Measurements from ENCODE around the gene BHLHE40.

Gene BHLHE40

DNA sequence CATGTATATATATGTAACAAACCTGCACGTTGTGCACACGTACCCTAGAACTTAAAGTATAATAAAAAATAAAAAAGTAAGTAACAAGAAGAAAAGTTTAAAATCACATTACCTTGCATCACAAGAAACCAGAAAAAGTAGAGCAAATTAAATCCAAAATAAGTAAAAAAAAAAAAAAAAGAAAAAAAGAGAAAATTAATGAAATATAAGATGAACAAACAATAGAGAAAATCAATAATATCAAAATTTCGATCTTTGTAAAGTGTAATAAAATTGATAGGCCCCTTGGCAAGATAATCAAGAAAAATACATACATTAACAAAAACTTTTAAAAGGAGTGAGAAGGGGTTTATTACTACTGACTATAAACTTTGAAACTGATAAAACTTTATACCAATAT, 7.4 kb upstream of the BHLHE40 start:
- no peak overlapping the region for H3K4me3 ChIP-seq (ENCODE audit: low read depth, low read length)
- CTCF ChIA-PET: interaction anchor here (17.4 kb wide), 1 partner anchor 257 kb away, joined by 411 read pairs; no protein-coding TSS in a partner anchor
- no peak for DNase-seq (ENCODE audit: low read depth, low spot score)
- POLR2A ChIA-PET: no interaction called here
- TF ChIP-seq, protein P1, sequence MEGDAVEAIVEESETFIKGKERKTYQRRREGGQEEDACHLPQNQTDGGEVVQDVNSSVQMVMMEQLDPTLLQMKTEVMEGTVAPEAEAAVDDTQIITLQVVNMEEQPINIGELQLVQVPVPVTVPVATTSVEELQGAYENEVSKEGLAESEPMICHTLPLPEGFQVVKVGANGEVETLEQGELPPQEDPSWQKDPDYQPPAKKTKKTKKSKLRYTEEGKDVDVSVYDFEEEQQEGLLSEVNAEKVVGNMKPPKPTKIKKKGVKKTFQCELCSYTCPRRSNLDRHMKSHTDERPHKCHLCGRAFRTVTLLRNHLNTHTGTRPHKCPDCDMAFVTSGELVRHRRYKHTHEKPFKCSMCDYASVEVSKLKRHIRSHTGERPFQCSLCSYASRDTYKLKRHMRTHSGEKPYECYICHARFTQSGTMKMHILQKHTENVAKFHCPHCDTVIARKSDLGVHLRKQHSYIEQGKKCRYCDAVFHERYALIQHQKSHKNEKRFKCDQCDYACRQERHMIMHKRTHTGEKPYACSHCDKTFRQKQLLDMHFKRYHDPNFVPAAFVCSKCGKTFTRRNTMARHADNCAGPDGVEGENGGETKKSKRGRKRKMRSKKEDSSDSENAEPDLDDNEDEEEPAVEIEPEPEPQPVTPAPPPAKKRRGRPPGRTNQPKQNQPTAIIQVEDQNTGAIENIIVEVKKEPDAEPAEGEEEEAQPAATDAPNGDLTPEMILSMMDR (IDR thresholded peaks at IDR 0.05; ENCODE audit: insufficient read depth, low read length, missing control alignments): no peak

DNA sequence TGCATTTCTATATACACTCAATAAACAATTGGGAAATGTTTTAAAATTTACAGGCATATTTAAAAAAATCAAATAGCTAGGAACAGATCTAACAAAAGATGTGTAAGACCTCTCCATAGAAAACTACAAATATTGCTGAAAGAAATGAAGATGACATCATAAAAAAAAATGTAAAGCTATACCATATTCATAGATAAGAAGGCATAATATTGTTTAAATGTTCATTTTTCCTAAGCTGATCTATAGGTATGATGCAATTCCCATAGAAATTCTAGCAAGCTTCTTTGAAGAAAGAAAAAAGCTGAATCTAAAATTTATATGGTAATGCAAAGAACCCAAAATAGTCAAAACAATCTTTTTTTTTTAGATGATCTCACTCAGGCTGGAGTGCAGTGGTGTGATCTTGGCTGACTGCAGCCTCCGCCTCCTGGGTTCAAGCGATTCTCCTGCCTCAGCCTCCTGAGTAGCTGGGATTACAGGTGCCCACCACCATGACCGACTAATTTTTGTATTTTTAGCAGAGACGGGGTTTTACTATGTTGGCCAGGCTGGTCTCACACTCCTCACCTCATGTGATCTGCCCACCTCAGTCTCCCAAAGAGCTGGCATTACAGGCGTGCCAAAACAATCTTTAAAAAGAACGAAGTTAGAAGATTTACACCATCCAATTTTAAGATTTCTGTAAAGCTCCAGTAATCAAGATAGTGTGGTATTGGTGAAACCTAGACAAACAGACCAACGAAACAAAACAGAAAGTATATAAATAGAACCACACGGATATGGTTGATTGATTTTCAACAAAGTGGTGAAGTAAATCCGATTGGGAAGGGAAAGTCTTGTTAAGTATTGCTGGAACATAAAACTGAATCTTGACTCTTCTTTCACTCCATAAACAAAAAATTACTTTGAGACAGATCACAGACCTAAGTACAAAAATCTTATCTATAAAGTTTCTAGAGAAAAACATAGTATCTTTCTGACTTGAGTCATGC, 6.3 kb upstream of the BHLHE40 start:
- TF ChIP-seq, protein P1 (IDR thresholded peaks at IDR 0.05; ENCODE audit: insufficient read depth, low read length, missing control alignments): no peak
- no peak for DNase-seq (ENCODE audit: low read depth, low spot score)
- H3K4me3 ChIP-seq (ENCODE audit: low read depth, low read length): no peak overlapping the region
- CTCF ChIA-PET: interaction anchor here (0.7 to 17.4 kb wide), 4 partner anchors 9 to 258 kb away, joined by 3 to 411 read pairs (median 3); no protein-coding TSS in a partner anchor
- POLR2A ChIA-PET: no interaction called here

DNA sequence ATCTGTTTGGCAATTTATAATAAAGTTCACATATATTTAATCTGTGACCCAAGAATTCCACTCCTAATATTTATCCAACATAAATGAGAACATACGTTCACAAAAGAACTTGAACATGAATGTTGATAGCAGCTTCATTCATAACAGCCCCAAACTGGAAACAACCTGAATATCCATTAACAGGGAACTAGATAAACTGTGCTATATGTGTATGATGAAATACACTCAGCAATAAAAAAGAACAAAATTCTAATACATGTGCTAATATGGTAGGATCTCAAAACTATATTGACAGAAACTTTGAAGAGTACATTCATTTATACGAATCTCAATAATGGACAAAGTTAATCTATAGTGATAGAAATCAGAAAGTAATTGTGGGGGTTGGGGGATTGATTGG, 5.1 kb upstream of the BHLHE40 start:
- H3K4me3 ChIP-seq (ENCODE audit: low read depth, low read length): no peak overlapping the region
- ChIA-PET POLR2A (no interaction called here), CTCF (interaction anchor here (0.9 to 17.4 kb wide), 3 partner anchors 36 to 259 kb away, joined by 3 to 411 read pairs (median 3); no protein-coding TSS in a partner anchor)
- DNase-seq (ENCODE audit: low read depth, low spot score): no peak
- TF ChIP-seq, protein P1 (IDR thresholded peaks at IDR 0.05; ENCODE audit: insufficient read depth, low read length, missing control alignments): no peak

DNA sequence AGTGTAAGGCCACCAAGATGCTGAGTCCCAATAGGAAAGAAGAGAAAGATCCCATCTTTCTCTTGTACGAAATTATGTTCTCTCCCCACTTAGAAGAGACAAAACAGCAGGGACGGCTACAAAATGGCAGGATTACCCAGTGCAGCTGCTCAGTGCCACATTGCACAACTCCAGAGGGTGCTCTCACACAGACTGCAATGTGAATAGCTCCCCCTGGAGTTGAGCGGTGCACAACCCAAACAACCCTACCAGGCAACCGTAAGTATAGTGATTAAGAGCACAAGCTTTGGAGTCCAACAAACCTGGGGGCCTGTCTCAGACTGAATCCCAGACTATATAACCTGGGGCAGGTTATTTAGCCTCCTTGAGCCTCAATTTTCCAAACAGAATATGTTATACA, 3.1 kb upstream of the BHLHE40 start:
- DNase-seq (ENCODE audit: low read depth, low spot score): no peak
- ChIA-PET CTCF (interaction anchor here (0.9 to 17.4 kb wide), 17 partner anchors 13 to 318 kb away, joined by 3 to 411 read pairs (median 5); no protein-coding TSS in a partner anchor), POLR2A (interaction anchor here (0.6 to 1.8 kb wide), 2 partner anchors 262 to 265 kb away, joined by 3 to 5 read pairs; no protein-coding TSS in a partner anchor)
- no peak overlapping the region for H3K4me3 ChIP-seq (ENCODE audit: low read depth, low read length)
- TF ChIP-seq, protein P1 (IDR thresholded peaks at IDR 0.05; ENCODE audit: insufficient read depth, low read length, missing control alignments): peak; percentile 47

DNA sequence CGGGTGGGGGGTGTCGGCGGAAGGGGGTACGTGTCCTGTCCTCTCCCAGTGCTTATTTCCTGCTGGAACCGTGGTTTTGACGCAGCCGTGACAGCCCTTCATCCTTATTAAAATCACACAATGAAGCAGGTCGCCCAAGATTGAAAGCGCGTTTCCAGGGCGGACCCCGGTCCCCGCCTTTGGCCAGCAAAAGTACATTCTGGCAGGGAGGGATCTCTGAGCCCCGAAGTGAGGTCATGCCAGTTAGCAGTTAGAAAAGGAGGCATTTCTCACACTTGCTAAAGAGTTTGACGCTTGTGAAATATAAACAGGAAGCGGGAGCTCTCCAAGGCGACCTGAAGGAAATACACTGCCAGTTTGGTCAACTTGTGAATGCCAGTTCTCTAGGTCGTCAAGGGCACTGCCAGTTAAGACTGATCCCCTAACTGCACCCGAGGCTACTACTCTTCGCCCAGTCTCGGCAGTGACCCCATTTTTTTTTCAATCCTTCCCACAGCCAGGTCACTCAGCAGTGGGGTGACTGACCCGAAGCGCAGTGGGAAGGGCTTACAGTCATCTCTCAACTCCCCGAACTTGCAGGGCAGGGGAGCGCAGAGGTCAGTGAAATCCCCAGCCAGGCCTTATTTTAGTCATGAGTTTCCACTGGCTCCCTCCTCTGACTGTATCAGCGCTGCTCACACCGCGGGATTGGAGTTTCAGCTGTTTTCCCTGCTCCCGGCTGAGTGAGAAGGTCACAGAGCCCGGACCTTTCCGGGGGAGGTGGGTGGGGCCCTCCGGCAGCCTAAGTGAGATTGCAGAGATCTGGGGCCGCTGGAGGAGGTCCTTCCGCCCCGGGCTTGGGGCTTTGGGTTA, 2.0 kb upstream of the BHLHE40 start:
- TF ChIP-seq, protein P1 (IDR thresholded peaks at IDR 0.05; ENCODE audit: insufficient read depth, low read length, missing control alignments): peak; percentile 10
- DNase-seq (ENCODE audit: low read depth, low spot score): no peak
- H3K4me3 ChIP-seq (ENCODE audit: low read depth, low read length): peak overlapping the region; percentile 99
- ChIA-PET POLR2A (interaction anchor here (1.2 to 3.6 kb wide), 5 partner anchors 8 to 266 kb away, joined by 3 to 31 read pairs (median 5); no protein-coding TSS in a partner anchor), CTCF (interaction anchor here (0.9 to 17.4 kb wide), 20 partner anchors 10 to 322 kb away, joined by 3 to 411 read pairs (median 4); no protein-coding TSS in a partner anchor)
